K562 (cell line): Measurements from ENCODE around the gene ARHGAP24. TPM values are rescaled to one million over a fixed set of nuclear protein-coding genes. Genes with fewer than 3 reads are reported as not detected.

ENCODE experiments used
- ARID1B ChIP-seq: fragments of 450-650 bp; IDR thresholded peaks from 2 replicates; pipeline ENCODE4 v1.6.1; 2016; ENCODE audit warnings: antibody characterized with exemption, mild to moderate bottlenecking, inconsistent platforms
- CREB1 ChIP-seq, 2 experiments: sonication (generic) in 1 of 2; formaldehyde crosslinking in 1 of 2; IDR thresholded peaks; 2 replicates each; pipeline versions ENCODE4 v1.6.1 to v1.8.0; 2012 to 2022; ENCODE audit warnings: inconsistent platforms in 1 of 2, mild to moderate bottlenecking in 1 of 2, missing genetic modification reagents in 1 of 2, moderate library complexity in 1 of 2
- DNMT1 ChIP-seq: fragments of 450-650 bp; IDR thresholded peaks from 2 replicates; pipeline ENCODE4 v1.6.1; 2016; ENCODE audit warnings: antibody characterized with exemption, mild to moderate bottlenecking
- ETV5 ChIP-seq: sonication (generic); formaldehyde crosslinking; IDR thresholded peaks from 2 replicates; pipeline ENCODE4 v1.4.0; 2020; ENCODE audit warnings: low read depth, mild to moderate bottlenecking, missing genetic modification reagents
- FOXJ2 ChIP-seq: fragments of 200-800 bp; sonication (Bioruptor generic); IDR thresholded peaks from 2 replicates; pipeline ENCODE4 v1.6.1; 2016; ENCODE audit warnings: missing genetic modification characterization, missing compliant biosample characterization
- HMBOX1 ChIP-seq: sonication (generic); IDR thresholded peaks from 2 replicates; pipeline ENCODE4 v1.6.1; 2016
- HOMEZ ChIP-seq: fragments of 250-450 bp; sonication (Bioruptor Pico); IDR thresholded peaks from 2 replicates; pipeline ENCODE4 v1.4.0; 2020; ENCODE audit warnings: mild to moderate bottlenecking, moderate library complexity
- MAX ChIP-seq: sonication (generic); formaldehyde crosslinking; IDR thresholded peaks from 2 replicates; pipeline ENCODE4 v1.9.0; 2022; ENCODE audit warnings: mild to moderate bottlenecking, missing genetic modification reagents
- MTA2 ChIP-seq: fragments of 450-650 bp; IDR thresholded peaks from 2 replicates; pipeline ENCODE4 v1.6.1; 2016; ENCODE audit warnings: low read depth
- NELFE ChIP-seq: IDR thresholded peaks from 2 replicates; pipeline ENCODE4 v1.6.1; 2011; ENCODE audit warnings: mild to moderate bottlenecking; ENCODE audit not compliant: insufficient read depth, insufficient read length
- PML ChIP-seq: IDR thresholded peaks from 2 replicates; pipeline ENCODE4 v1.6.1; 2012; ENCODE audit warnings: low read length, inconsistent platforms
- POLR2A ChIP-seq: fragments of 450-650 bp; conservative IDR thresholded peaks from 2 replicates; pipeline ENCODE4 v1.6.1; 2016
- RBM22 ChIP-seq: fragments of 200-400 bp; formaldehyde crosslinking; IDR thresholded peaks from 2 replicates; pipeline ENCODE4 v1.6.1; 2018; ENCODE audit warnings: low read length, low read depth; ENCODE audit not compliant: poor library complexity, severe bottlenecking
- SMARCA4 ChIP-seq: fragments of 450-650 bp; IDR thresholded peaks from 2 replicates; pipeline ENCODE4 v1.6.1; 2016
- TAF15 ChIP-seq: fragments of 200-400 bp; formaldehyde crosslinking; IDR thresholded peaks from 2 replicates; pipeline ENCODE4 v1.6.1; 2017; ENCODE audit warnings: mild to moderate bottlenecking, low read depth, low read length, moderate library complexity
- TBP ChIP-seq: optimal IDR thresholded peaks from 2 replicates; pipeline ENCODE3; 2011; ENCODE audit warnings: low read depth, low read length, improper control_type of control experiment
- TCF3 ChIP-seq: sonication (generic); formaldehyde crosslinking; IDR thresholded peaks from 2 replicates; pipeline ENCODE4 v1.4.0; 2020; ENCODE audit warnings: mild to moderate bottlenecking, missing genetic modification reagents
- ZBTB34 ChIP-seq: fragments of 250-450 bp; sonication (Bioruptor Pico); IDR thresholded peaks from 2 replicates; pipeline ENCODE4 v1.8.0; 2021; ENCODE audit warnings: mild to moderate bottlenecking, moderate library complexity
- ZBTB49 ChIP-seq: sonication (generic); formaldehyde crosslinking; IDR thresholded peaks from 2 replicates; pipeline ENCODE4 v1.8.0; 2022; ENCODE audit warnings: missing genetic modification reagents, mild to moderate bottlenecking, borderline replicate concordance
- ZBTB9 ChIP-seq: fragments of 450-650 bp; formaldehyde crosslinking; IDR thresholded peaks from 2 replicates; pipeline ENCODE4 v1.4.0; 2020; ENCODE audit warnings: mild to moderate bottlenecking, moderate library complexity
- ZC3H8 ChIP-seq: fragments of 450-650 bp; IDR thresholded peaks from 2 replicates; pipeline ENCODE4 v1.6.1; 2017
- ZNF239 ChIP-seq: fragments of 250-450 bp; sonication (Bioruptor Pico); IDR thresholded peaks from 2 replicates; pipeline ENCODE4 v1.4.0; 2020; ENCODE audit warnings: mild to moderate bottlenecking
- ZNF699 ChIP-seq: fragments of 250-450 bp; sonication (Bioruptor Pico); IDR thresholded peaks from 2 replicates; pipeline ENCODE4 v1.8.0; 2021; ENCODE audit warnings: mild to moderate bottlenecking, moderate library complexity; ENCODE audit not compliant: insufficient replicate concordance
- polyA plus RNA-seq, 8 experiments: library from polyadenylated mRNA; depleted of rRNA in 4 of 8; stranded (reverse) in 5 of 8; unstranded in 3 of 8; fragments of >200 nt; fragmentation: Nextera tagmentation in 2 of 8; fragmentation: Illumina TruSeq in 1 of 8; extraction: Ambion mirVana in 2 of 8; extraction: Trizol in 1 of 8; gene quantifications; 2 replicates each; pipeline versions ENCODE4 v1.2.1 to v1.2.3, GENCODE V29; 2011 to 2014; ENCODE audit warnings: inconsistent platforms in 1 of 8, missing spikeins in 1 of 8
- total RNA-seq, 7 experiments: library from RNA; depleted of rRNA in 6 of 7; stranded (reverse); fragments of >200 nt in 6 of 7; fragmentation: Illumina TruSeq in 2 of 7; extraction: Trizol in 2 of 7; gene quantifications; 2 replicates each; pipeline versions ENCODE4 v1.2.1 to v1.2.3, GENCODE V29; 2011 to 2021; ENCODE audit warnings: low replicate concordance in 1 of 7

Gene ARHGAP24
- total and polyA plus RNA-seq, 9 of the 15 experiments (the other 6 are each of a cell fraction or from before 2014, with no cell fraction given) = 8.0 to 22.6 (median 14.0) TPM

GRCh38 chr4:85726555-85726954 is 251.6 kb downstream of the ARHGAP24 start (continued):
- no peak for TF ChIP-seq NELFE
- TF ChIP-seq MTA2 = peak; percentile 37; the same call in 1 of the 2 replicates
- no peak for TF ChIP-seq FOXJ2 (tag)
- TF ChIP-seq SMARCA4 = 0 out of 2 replicates have a peak, but pooled peaks have one; percentile 13
- TF ChIP-seq DNMT1 = no peak
- peak; percentile 74 for TF ChIP-seq ZNF239 (CRISPR knock-in tag)
- TF ChIP-seq ZBTB49 (CRISPR knock-in tag) = no peak
- no peak for TF ChIP-seq CREB1 (IDR thresholded peaks at IDR 0.05)
- no peak for TF ChIP-seq CREB1 (CRISPR knock-in tag; IDR thresholded peaks at IDR 0.05)
- TF ChIP-seq POLR2A = no peak
- no peak for TF ChIP-seq MAX
- TF ChIP-seq ZBTB34 = no peak
- no peak for TF ChIP-seq ZNF699 (CRISPR knock-in tag)
- no peak for TF ChIP-seq PML
- no peak for TF ChIP-seq ZC3H8
- TF ChIP-seq TCF3 (CRISPR knock-in tag) = peak; percentile 52; the same call in 1 of the 2 replicates
- no peak for TF ChIP-seq HOMEZ (CRISPR knock-in tag)
- no peak for TF ChIP-seq RBM22
- no peak for TF ChIP-seq TBP
- TF ChIP-seq HMBOX1 = peak; percentile 2; the same call in 1 of the 2 replicates
- peak; percentile 74 for TF ChIP-seq ARID1B
- peak; percentile 33; the same call in 1 of the 2 replicates for TF ChIP-seq ETV5
- TF ChIP-seq TAF15 = no peak
- TF ChIP-seq ZBTB9 (CRISPR knock-in tag) = no peak
